ENCODE measurements around the gene STX19. TPM values are rescaled to one million over a fixed set of nuclear protein-coding genes. Genes with fewer than 3 reads are reported as not detected.
A peak's percentile ranks its signal among the peaks of the same experiment; 100 is the strongest.

STX19 gene
- total and polyA plus RNA-seq, 2 donors (not counting 3 experiments of a cell fraction or from before 2014, with no cell fraction given): not detected

DNA sequence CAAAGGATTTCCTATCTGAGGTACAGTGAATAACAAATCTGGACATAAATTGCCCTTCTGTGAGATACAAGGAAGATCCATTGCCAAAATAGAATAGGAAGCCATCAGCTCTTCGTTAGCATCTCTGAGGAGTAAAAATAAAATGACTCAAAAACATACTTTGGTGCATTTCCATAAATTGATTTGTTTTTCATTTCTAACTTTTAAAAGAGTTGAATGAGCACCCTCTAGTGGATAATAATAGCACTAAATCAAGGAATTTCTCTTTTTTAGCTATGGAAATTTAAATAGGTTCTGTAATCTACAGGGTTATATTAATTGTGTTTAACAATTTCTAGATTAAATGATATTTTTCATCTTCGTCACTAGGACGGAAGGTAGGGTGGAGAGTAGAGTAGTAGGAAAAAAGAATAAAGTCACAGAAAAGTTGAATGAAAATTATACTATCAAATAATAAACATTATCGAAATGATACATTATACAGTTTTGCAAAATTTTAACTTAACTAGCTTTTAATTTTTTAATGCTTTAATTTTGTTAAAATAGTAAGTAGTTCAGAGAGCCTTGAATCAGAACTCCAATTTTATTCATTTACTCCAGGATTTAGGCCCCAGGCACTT lies 40.9 kb upstream of the STX19 start:
- intact Hi-C loops (cut with micrococcal nuclease): loop anchor here (1.0 to 10.0 kb wide), 2 partner anchors 65 to 165 kb away; no protein-coding TSS in a partner anchor
- Histone ChIP-seq H3K4me2 (ENCODE audit: insufficient read depth, low read length) (no peak overlapping the region), H3K9me1 (replicated peaks; ENCODE audit: control insufficient read depth, extremely low read depth, insufficient read depth, low read length) (no peaks in the 10 kb centered on the region), H3K27me3 (ENCODE audit: control insufficient read depth in 2 of 2, insufficient read depth in 2 of 2, low read length in 2 of 2) (no peaks in the 10 kb centered on the region), H3K4me3 (replicated peaks in 1 of 3; ENCODE audit: insufficient read depth in 1 of 3, low read depth in 1 of 3, low read length in 3 of 3) (no peak overlapping the region), H3K36me3 (ENCODE audit: control insufficient read depth in 2 of 2, extremely low read depth in 1 of 2, insufficient read depth in 2 of 2, low read length in 2 of 2) (peaks cover 1 to 6% of the 10 kb centered on the region in 2 experiments), H3K9ac (replicated peaks; ENCODE audit: extremely low read depth, insufficient read depth, low read length) (peak overlapping the region; percentile 21), H3K4me1 (ENCODE audit: control insufficient read depth, extremely low read depth, insufficient read depth, low read length) (peaks cover 6% of the 10 kb centered on the region), H3K9me3 (replicated peaks; ENCODE audit: control insufficient read depth, insufficient read depth, low read length) (no peaks in the 10 kb centered on the region), H2AFZ (ENCODE audit: low read depth, low read length) (no peak overlapping the region), H4K20me1 (replicated peaks; ENCODE audit: control insufficient read depth, extremely low read depth, insufficient read depth, low read length) (no peaks in the 10 kb centered on the region), H3K27ac (ENCODE audit: insufficient read depth, low read depth, low read length) (no peak overlapping the region), H3K79me2 (ENCODE audit: control insufficient read depth, insufficient read depth, low read length) (peaks cover 2% of the 10 kb centered on the region)
- CTCF ChIA-PET: interaction anchor here (0.7 to 1.3 kb wide), 30 partner anchors 10 to 228 kb away, joined by 3 to 34 read pairs (median 6); partner anchors contain the start of genes ARL13B, PROS1 and STX19
- POLR2A ChIA-PET: no interaction called here
- DNase-seq (ENCODE audit: low read depth, low spot score) (peak; percentile 32), FAIRE-seq (no peak)
- dilution Hi-C loops (cut with MboI; ENCODE audit: extremely low pct_ligation_motif_present, low sequenced_read_pairs): no loop called here
- TF ChIP-seq JUN (IDR thresholded peaks at IDR 0.05; ENCODE audit: borderline replicate concordance, insufficient read depth, insufficient read length, low read depth): no peak
- TF ChIP-seq, protein P1, sequence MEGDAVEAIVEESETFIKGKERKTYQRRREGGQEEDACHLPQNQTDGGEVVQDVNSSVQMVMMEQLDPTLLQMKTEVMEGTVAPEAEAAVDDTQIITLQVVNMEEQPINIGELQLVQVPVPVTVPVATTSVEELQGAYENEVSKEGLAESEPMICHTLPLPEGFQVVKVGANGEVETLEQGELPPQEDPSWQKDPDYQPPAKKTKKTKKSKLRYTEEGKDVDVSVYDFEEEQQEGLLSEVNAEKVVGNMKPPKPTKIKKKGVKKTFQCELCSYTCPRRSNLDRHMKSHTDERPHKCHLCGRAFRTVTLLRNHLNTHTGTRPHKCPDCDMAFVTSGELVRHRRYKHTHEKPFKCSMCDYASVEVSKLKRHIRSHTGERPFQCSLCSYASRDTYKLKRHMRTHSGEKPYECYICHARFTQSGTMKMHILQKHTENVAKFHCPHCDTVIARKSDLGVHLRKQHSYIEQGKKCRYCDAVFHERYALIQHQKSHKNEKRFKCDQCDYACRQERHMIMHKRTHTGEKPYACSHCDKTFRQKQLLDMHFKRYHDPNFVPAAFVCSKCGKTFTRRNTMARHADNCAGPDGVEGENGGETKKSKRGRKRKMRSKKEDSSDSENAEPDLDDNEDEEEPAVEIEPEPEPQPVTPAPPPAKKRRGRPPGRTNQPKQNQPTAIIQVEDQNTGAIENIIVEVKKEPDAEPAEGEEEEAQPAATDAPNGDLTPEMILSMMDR (IDR thresholded peaks at IDR 0.05; ENCODE audit: extremely low read depth in 1 of 2, insufficient read depth in 1 of 2, low read depth in 1 of 2, low read length in 2 of 2): peak; percentile 21 to 29
- BruUV-seq (replicated peaks): no TSS peak
